Calu3 (cell line): ENCODE measurements around the gene SLC30A1. TPM values are rescaled to one million over a fixed set of nuclear protein-coding genes. Genes with fewer than 3 reads are reported as not detected.
"Not testable (repeated sequence)": the region's sequence is repeated elsewhere in the genome, so short reads cannot be mapped to it uniquely, and the experiment has no call there.

Source experiments
- Bru-seq: library from RNA; stranded (reverse); fragments of 400-500 nt; gene quantifications from one replicate; lab custom pipeline; 2021; lab: Mats Ljungman, UMichigan
- BruChase-seq, 2 experiments: library from RNA; stranded (reverse); fragments of 400-500 nt; gene quantifications; one replicate each; lab custom pipeline; 2021; lab: Mats Ljungman, UMichigan
- BruUV-seq: library from RNA; stranded (reverse); fragments of 400-500 nt; replicated peaks from 2 replicates; lab custom pipeline; 2021; lab: Mats Ljungman, UMichigan
- CTCF ChIA-PET: fragments of 300-600 bp; sonication (Branson Sonifier 250); formaldehyde crosslinking; loops from one replicate; lab custom pipeline; 2022; ENCODE audit warnings: antibody characterized with exemption; lab: Charles Lee
- DNase-seq: peaks from one replicate; pipeline ENCODE4 v3.0.0; 2022
- H3K27ac Mint-ChIP-seq: one replicate; pipeline ENCODE4 v1.8.0; 2022; ENCODE audit warnings: mixed read lengths; ENCODE audit not compliant: unreplicated experiment
- H3K27me3 Mint-ChIP-seq: one replicate; pipeline ENCODE4 v1.8.0; 2022; ENCODE audit warnings: mixed read lengths; ENCODE audit not compliant: unreplicated experiment
- H3K36me3 Mint-ChIP-seq: one replicate; pipeline ENCODE4 v1.8.0; 2022; ENCODE audit warnings: mild to moderate bottlenecking, moderate library complexity, mixed read lengths; ENCODE audit not compliant: insufficient read depth, unreplicated experiment
- H3K4me1 Mint-ChIP-seq: one replicate; pipeline ENCODE4 v1.8.0; 2022; ENCODE audit warnings: mild to moderate bottlenecking, low read depth, mixed read lengths; ENCODE audit not compliant: unreplicated experiment
- H3K4me3 Mint-ChIP-seq: one replicate; pipeline ENCODE4 v1.8.0; 2022; ENCODE audit warnings: mild to moderate bottlenecking, low read depth, moderate library complexity, mixed read lengths; ENCODE audit not compliant: unreplicated experiment
- H3K9me3 Mint-ChIP-seq: one replicate; pipeline ENCODE4 v1.8.0; 2022; ENCODE audit warnings: low read depth, mixed read lengths; ENCODE audit not compliant: unreplicated experiment
- CTCF ChIP-seq: fragments of 200-600 bp; IDR thresholded peaks from one replicate; pipeline ENCODE4 v1.8.0; 2022; ENCODE audit warnings: antibody characterized with exemption; ENCODE audit not compliant: unreplicated experiment
- intact Hi-C: fragments of 100-400 bp; cut with micrococcal nuclease; formaldehyde crosslinking; loops from one replicate; pipeline ENCODE4 v1.10.0; 2022; ENCODE audit not compliant: unreplicated experiment
- long read RNA-seq: library from polyadenylated mRNA; stranded (forward); transcript quantifications from one replicate; pipeline ENCODE4 v2.0.0, GENCODE V29; 2022
- total RNA-seq: library from RNA; stranded (reverse); gene quantifications from 2 replicates; pipeline ENCODE4 v1.2.3, GENCODE V29; 2022

Gene SLC30A1
- total RNA-seq (15.5 and 25.3 TPM in 2 replicates), Bru-seq, nascent RNA (percentile 95 among the genes with signal in this experiment), BruChase-seq, experiment 1, labeled RNA remaining after a 6-hour chase (percentile 87 among the genes with signal in this experiment), BruChase-seq, experiment 2, labeled RNA remaining after a 2-hour chase (percentile 99 among the genes with signal in this experiment)
- long read RNA-seq, full-length matches to known transcripts = 26 of 31 reads
- long read RNA-seq, partial matches to known transcripts = 0 of 31 reads
- long read RNA-seq, other reads (novel, unspliced or antisense) = 5 of 31 reads

GRCh38 chr1:211578640-211579439 is at the start of gene SLC30A1:
Gene SLC30A1, minus strand, starts transcription at chr1:211579161. Its CDS starts 549 bp downstream, at chr1:211578612.
- intact Hi-C loops = loop anchor here (1.0 to 2.0 kb wide), 2 partner anchors 64 to 256 kb away; no protein-coding TSS in a partner anchor
- peak within 1 kb of the TSS; percentile 95 for H3K4me3 Mint-ChIP-seq
- no peaks in the 10 kb centered on the region for H3K27me3 Mint-ChIP-seq
- peaks cover 23% of the 10 kb centered on the region for H3K4me1 Mint-ChIP-seq
- H3K27ac Mint-ChIP-seq = peak within 1 kb of the TSS; percentile 92
- peak; percentile 99 for DNase-seq
- BruUV-seq = no TSS peak
- TF ChIP-seq CTCF = no peak
- H3K9me3 Mint-ChIP-seq = no peaks in the 10 kb centered on the region
- peaks cover 55% of the 10 kb centered on the region for H3K36me3 Mint-ChIP-seq
- CTCF ChIA-PET = interaction anchor here (0.5 to 2.0 kb wide), 10 partner anchors 15 to 415 kb away, joined by 3 to 12 read pairs (median 4); no protein-coding TSS in a partner anchor

- no peak for DNase-seq
- no peaks in the 10 kb centered on the region for H3K4me1 Mint-ChIP-seq
- H3K27ac Mint-ChIP-seq = no peak overlapping the region
- TF ChIP-seq CTCF = no peak
- H3K9me3 Mint-ChIP-seq = no peaks in the 10 kb centered on the region
- intact Hi-C loops = no loop called here
- no peak overlapping the region for H3K4me3 Mint-ChIP-seq
- H3K27me3 Mint-ChIP-seq = no peaks in the 10 kb centered on the region
- H3K36me3 Mint-ChIP-seq = no peaks in the 10 kb centered on the region
- BruUV-seq = no TSS peak
- CTCF ChIA-PET = no interaction called here
Observed at GRCh38 chr1:211628417-211628816, 49.5 kb upstream of the SLC30A1 start.

GRCh38 chr1:211627259-211627658 is 48.3 kb upstream of the SLC30A1 start:
- Mint-ChIP-seq H3K9me3 (no peaks in the 10 kb centered on the region), H3K4me3 (no peak overlapping the region), H3K27me3 (no peaks in the 10 kb centered on the region), H3K27ac (no peak overlapping the region), H3K4me1 (no peaks in the 10 kb centered on the region), H3K36me3 (no peaks in the 10 kb centered on the region)
- DNase-seq = no peak
- no TSS peak for BruUV-seq
- no peak for TF ChIP-seq CTCF
- intact Hi-C loops = no loop called here
- CTCF ChIA-PET = no interaction called here

- H3K36me3 Mint-ChIP-seq, H3K27me3 Mint-ChIP-seq, H3K9me3 Mint-ChIP-seq, H3K27ac Mint-ChIP-seq, BruUV-seq, H3K4me3 Mint-ChIP-seq, H3K4me1 Mint-ChIP-seq, CTCF ChIA-PET, intact Hi-C loops, DNase-seq: not testable (repeated sequence)
Observed at GRCh38 chr1:211625866-211626265, 46.9 kb upstream of the SLC30A1 start.
